Natural killer cell (primary cell): ENCODE data around the gene PEPD. TPM values are rescaled to one million over a fixed set of nuclear protein-coding genes. Genes with fewer than 3 reads are reported as not detected.

Experiments used
- ATAC-seq, 3 donors: fragments of 150-1000 bp in 2 of 3; fragments of 200-7000 bp in 1 of 3; cut with Tn5 transposase; 1 replicate in 1 of 3; 2 replicates in 2 of 3; pipeline ENCODE4 v1.10.0; 2021; ENCODE audit warnings: mild to moderate bottlenecking in 2 of 3, moderate library complexity in 2 of 3
- DNase-seq, 2 donors: peaks; one replicate each; pipeline versions ENCODE4 v3.0.0 to v3.0.0-alpha.2; 2013 to 2021; ENCODE audit warnings: mixed read lengths in 1 of 2
- H3K27ac ChIP-seq: one replicate; pipeline ENCODE4 v1.5.1; 2013; ENCODE audit warnings: mild to moderate bottlenecking, low read length
- H3K27me3 ChIP-seq: one replicate; pipeline ENCODE4 v1.6.1; 2013; ENCODE audit warnings: low read length; ENCODE audit not compliant: control insufficient read depth, insufficient read depth
- H3K36me3 ChIP-seq: one replicate; pipeline ENCODE4 v1.6.1; 2013; ENCODE audit warnings: low read length; ENCODE audit not compliant: control insufficient read depth, insufficient read depth
- H3K4me1 ChIP-seq: one replicate; pipeline ENCODE4 v1.6.1; 2013; ENCODE audit warnings: low read length; ENCODE audit not compliant: control insufficient read depth, insufficient read depth
- H3K4me3 ChIP-seq: one replicate; pipeline ENCODE4 v1.5.1; 2013; ENCODE audit warnings: low read length
- H3K9me3 ChIP-seq: one replicate; pipeline ENCODE4 v1.6.1; 2013; ENCODE audit warnings: low read length; ENCODE audit not compliant: control insufficient read depth, insufficient read depth
- H3K27ac Mint-ChIP-seq, 2 donors: one replicate each; pipeline ENCODE4 v1.8.0; 2022; ENCODE audit warnings: mild to moderate bottlenecking in 2 of 2, mixed read lengths in 2 of 2, moderate library complexity in 1 of 2
- H3K27me3 Mint-ChIP-seq, 2 donors: one replicate each; pipeline ENCODE4 v1.8.0; 2022; ENCODE audit warnings: low read depth in 2 of 2, mixed read lengths in 2 of 2
- H3K36me3 Mint-ChIP-seq: one replicate; pipeline ENCODE4 v1.8.0; 2022; ENCODE audit warnings: mixed read lengths
- H3K4me1 Mint-ChIP-seq, 2 donors: one replicate each; pipeline ENCODE4 v1.8.0; 2022; ENCODE audit warnings: mixed read lengths in 2 of 2
- H3K4me3 Mint-ChIP-seq: one replicate; pipeline ENCODE4 v1.8.0; 2022; ENCODE audit warnings: mild to moderate bottlenecking, moderate library complexity, mixed read lengths
- H3K9me3 Mint-ChIP-seq, 2 donors: one replicate each; pipeline ENCODE4 v1.8.0; 2022; ENCODE audit warnings: mixed read lengths in 2 of 2
- WGBS: methylation state at CpG from one replicate; pipeline ENCODE4 v1.1.7; 2013; ENCODE audit warnings: missing lambda C conversion rate; ENCODE audit not compliant: insufficient coverage; 5-methylcytosine and 5-hydroxymethylcytosine counted together
- intact Hi-C: fragments of 100-400 bp; cut with micrococcal nuclease; formaldehyde crosslinking; loops from one replicate; pipeline ENCODE4 v1.14.2; 2022
- total RNA-seq, 4 donors: library from RNA; stranded (reverse); fragments of 120-200 nt in 1 of 4; gene quantifications; one replicate each; pipeline versions ENCODE4 v1.2.3 to v1.2.4, GENCODE V29; 2013 to 2022
- TF ChIP-seq, protein P1 (sequence below): fragments of 200-600 bp; IDR thresholded peaks from one replicate; pipeline ENCODE4 v1.8.0; 2022; ENCODE audit warnings: antibody characterized with exemption

Gene PEPD
- total RNA-seq, 3 donors from 2014 or later (not counting 1 experiment from before 2014, with no cell fraction given): 33.9 to 42.2 (median 40.9) TPM

DNA sequence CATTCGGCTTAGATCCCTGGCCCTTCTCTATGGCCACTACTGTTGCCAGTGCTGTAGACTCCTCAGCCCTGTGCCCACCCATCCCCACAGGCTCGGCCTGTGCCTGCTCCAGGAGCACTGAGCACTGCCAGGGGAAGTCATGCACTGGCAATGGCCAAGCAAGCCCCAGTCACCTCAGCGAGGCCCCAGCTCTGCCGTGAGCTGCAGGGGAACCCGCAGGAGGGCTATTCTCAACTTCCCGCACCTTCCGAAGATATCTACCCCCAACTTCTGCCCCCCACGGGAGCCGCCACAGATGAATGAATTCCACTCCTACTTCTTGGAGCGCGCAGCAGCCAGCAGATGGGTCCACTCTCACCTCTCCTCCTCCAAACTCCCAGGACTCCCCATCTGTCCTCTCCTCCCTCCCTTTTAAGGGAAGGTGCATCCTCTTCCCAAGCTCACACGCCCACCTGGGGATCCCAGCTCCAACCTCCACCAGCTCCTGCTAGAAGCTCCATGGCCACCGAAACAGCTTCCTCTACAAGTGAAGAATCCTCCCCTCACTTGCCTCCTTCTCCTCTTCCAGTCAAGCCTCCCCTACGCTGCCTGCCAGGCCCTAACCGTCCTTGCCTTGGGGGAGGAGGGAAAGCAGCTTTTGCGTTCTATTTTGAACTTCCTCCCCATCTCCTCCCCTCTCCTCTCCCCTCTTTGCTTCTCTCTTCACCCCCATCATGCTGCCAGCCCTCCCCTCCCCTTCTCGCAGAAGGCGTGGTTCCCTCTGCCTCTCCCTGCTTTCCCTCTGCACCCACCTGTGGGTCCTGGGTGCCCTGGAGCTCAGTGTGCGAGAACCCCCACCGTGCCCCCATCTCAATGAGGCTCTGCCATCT is 52.2 kb downstream of the PEPD start:
- Mint-ChIP-seq H3K4me1 (peaks cover 9 to 13% of the 10 kb centered on the region in 2 donors), H3K36me3 (no peaks in the 10 kb centered on the region), H3K4me3 (no peak overlapping the region), H3K27me3 (no peaks in the 10 kb centered on the region), H3K27ac (peak overlapping the region in 1 of 2 donors; percentile 20), H3K9me3 (no peaks in the 10 kb centered on the region)
- H3K27me3 ChIP-seq: no peaks in the 10 kb centered on the region
- no peaks in the 10 kb centered on the region for H3K9me3 ChIP-seq
- no peak overlapping the region for H3K4me3 ChIP-seq
- ATAC-seq (no peak), DNase-seq (no peak)
- 97% methylated on average over 17 of the region's 20 CpGs for WGBS
- no peaks in the 10 kb centered on the region for H3K36me3 ChIP-seq
- TF ChIP-seq, protein P1, sequence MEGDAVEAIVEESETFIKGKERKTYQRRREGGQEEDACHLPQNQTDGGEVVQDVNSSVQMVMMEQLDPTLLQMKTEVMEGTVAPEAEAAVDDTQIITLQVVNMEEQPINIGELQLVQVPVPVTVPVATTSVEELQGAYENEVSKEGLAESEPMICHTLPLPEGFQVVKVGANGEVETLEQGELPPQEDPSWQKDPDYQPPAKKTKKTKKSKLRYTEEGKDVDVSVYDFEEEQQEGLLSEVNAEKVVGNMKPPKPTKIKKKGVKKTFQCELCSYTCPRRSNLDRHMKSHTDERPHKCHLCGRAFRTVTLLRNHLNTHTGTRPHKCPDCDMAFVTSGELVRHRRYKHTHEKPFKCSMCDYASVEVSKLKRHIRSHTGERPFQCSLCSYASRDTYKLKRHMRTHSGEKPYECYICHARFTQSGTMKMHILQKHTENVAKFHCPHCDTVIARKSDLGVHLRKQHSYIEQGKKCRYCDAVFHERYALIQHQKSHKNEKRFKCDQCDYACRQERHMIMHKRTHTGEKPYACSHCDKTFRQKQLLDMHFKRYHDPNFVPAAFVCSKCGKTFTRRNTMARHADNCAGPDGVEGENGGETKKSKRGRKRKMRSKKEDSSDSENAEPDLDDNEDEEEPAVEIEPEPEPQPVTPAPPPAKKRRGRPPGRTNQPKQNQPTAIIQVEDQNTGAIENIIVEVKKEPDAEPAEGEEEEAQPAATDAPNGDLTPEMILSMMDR: no peak
- H3K27ac ChIP-seq: no peak overlapping the region
- intact Hi-C loops: no loop called here
- H3K4me1 ChIP-seq: no peaks in the 10 kb centered on the region

- DNase-seq (no peak), ATAC-seq (no peak)
- Mint-ChIP-seq H3K9me3 (no peaks in the 10 kb centered on the region), H3K36me3 (no peaks in the 10 kb centered on the region), H3K4me3 (no peak overlapping the region), H3K27ac (no peak overlapping the region), H3K27me3 (no peaks in the 10 kb centered on the region), H3K4me1 (peaks cover 6 to 13% of the 10 kb centered on the region in 2 donors)
- no peaks in the 10 kb centered on the region for H3K4me1 ChIP-seq
- H3K9me3 ChIP-seq: no peaks in the 10 kb centered on the region
- intact Hi-C loops: no loop called here
- H3K27ac ChIP-seq: no peak overlapping the region
- no peaks in the 10 kb centered on the region for H3K27me3 ChIP-seq
- H3K4me3 ChIP-seq: no peak overlapping the region
- H3K36me3 ChIP-seq: no peaks in the 10 kb centered on the region
- TF ChIP-seq, protein P1: no peak
- 94% methylated on average over 31 of the region's 31 CpGs for WGBS
Measured at GRCh38 chr19:33468361-33469170, 53.0 kb downstream of the PEPD start.

DNA sequence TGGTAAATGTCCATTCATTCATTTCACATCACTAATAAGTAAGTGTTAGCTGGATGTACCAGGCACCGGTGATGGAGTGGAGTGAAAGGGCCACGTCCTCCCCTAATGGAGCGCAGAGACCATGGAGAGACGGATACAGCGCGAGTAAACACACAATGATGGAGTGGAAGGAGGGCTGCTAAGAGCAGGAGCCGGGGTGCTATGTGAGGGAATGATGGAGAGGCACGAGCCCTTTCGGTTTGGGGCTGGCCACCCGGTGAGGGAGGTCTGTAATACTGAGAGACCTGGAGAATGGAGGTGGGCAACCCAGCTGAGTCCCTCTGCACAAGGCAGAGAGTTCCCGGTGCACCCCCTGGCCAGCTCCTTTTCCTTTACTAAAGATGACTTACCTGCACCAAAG is 53.7 kb downstream of the PEPD start:
- H3K27ac ChIP-seq: no peak overlapping the region
- H3K4me1 ChIP-seq: no peaks in the 10 kb centered on the region
- ATAC-seq (no peak), DNase-seq (no peak)
- 96% methylated on average over 10 of the region's 11 CpGs for WGBS
- H3K27me3 ChIP-seq: no peaks in the 10 kb centered on the region
- intact Hi-C loops: no loop called here
- TF ChIP-seq, protein P1: no peak
- no peaks in the 10 kb centered on the region for H3K36me3 Mint-ChIP-seq
- H3K4me3 Mint-ChIP-seq: no peak overlapping the region
- no peak overlapping the region for H3K4me3 ChIP-seq
- H3K36me3 ChIP-seq: no peaks in the 10 kb centered on the region
- H3K4me1 Mint-ChIP-seq: peaks cover 0 to 13% of the 10 kb centered on the region in 2 donors
- no peaks in the 10 kb centered on the region for H3K27me3 Mint-ChIP-seq
- H3K27ac Mint-ChIP-seq: no peak overlapping the region
- no peaks in the 10 kb centered on the region for H3K9me3 Mint-ChIP-seq
- no peaks in the 10 kb centered on the region for H3K9me3 ChIP-seq
